Body of pancreas (tissue), 4 donors: Measurements from ENCODE around the gene GPRIN3.

ENCODE experiments used
- CTCF ChIP-seq, 7 experiments: fragments of 450-650 bp in 4 of 7; fragments of 200-600 bp in 3 of 7; sonication (generic) in 3 of 7; IDR thresholded peaks; one replicate each; pipeline ENCODE4 v1.5.1; 2016 to 2019; ENCODE audit warnings: antibody characterized with exemption in 7 of 7
- POLR2A ChIP-seq, 3 donors: fragments of 450-650 bp; IDR thresholded peaks; one replicate each; pipeline ENCODE4 v1.6.1; 2016; ENCODE audit warnings: antibody characterized with exemption in 3 of 3, mild to moderate bottlenecking in 2 of 3

- TF ChIP-seq POLR2A (IDR thresholded peaks at IDR 0.05) (no peak), CTCF (IDR thresholded peaks at IDR 0.05) (no peak)
Measured at GRCh38 chr4:89204624-89205023, 103.0 kb downstream of the GPRIN3 start.
